Esophagus squamous epithelium (tissue), 4 donors: ENCODE results near the gene ODF2L.

Experiments used
- POLR2A ChIP-seq, 4 donors: fragments of 450-650 bp; IDR thresholded peaks; one replicate each; pipeline ENCODE4 v1.6.1; 2017; ENCODE audit warnings: antibody characterized with exemption in 4 of 4, mild to moderate bottlenecking in 4 of 4, moderate library complexity in 3 of 4
- TF ChIP-seq, protein P1 (sequence below), 6 experiments: fragments of 450-650 bp in 4 of 6; fragments of 200-600 bp in 2 of 6; sonication (generic) in 2 of 6; IDR thresholded peaks; one replicate each; pipeline ENCODE4 v1.5.1; 2016 to 2019; ENCODE audit warnings: antibody characterized with exemption in 6 of 6, mild to moderate bottlenecking in 4 of 6, moderate library complexity in 4 of 6

DNA sequence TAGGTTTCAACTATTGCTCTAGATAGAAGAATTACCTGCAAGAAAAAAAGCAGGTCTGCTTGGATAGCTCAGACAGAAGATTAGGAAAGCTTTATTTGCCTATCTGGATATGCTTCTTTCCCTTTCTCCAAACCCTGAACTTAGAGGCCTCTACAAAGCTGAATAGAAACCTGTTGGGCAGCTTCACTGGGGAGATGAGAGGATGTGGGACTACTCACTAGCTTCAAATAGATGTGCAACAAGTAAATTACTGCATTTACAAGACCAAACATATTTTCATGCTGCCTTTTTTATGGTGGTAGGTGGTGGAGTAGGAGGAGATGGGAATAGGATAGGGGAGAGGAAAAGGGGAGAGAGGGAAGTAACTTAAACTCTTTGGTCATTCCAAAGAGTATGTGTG, 34.3 kb upstream of the ODF2L start:
- TF ChIP-seq, protein P1, sequence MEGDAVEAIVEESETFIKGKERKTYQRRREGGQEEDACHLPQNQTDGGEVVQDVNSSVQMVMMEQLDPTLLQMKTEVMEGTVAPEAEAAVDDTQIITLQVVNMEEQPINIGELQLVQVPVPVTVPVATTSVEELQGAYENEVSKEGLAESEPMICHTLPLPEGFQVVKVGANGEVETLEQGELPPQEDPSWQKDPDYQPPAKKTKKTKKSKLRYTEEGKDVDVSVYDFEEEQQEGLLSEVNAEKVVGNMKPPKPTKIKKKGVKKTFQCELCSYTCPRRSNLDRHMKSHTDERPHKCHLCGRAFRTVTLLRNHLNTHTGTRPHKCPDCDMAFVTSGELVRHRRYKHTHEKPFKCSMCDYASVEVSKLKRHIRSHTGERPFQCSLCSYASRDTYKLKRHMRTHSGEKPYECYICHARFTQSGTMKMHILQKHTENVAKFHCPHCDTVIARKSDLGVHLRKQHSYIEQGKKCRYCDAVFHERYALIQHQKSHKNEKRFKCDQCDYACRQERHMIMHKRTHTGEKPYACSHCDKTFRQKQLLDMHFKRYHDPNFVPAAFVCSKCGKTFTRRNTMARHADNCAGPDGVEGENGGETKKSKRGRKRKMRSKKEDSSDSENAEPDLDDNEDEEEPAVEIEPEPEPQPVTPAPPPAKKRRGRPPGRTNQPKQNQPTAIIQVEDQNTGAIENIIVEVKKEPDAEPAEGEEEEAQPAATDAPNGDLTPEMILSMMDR (IDR thresholded peaks at IDR 0.05) = no peak
- no peak for TF ChIP-seq POLR2A (IDR thresholded peaks at IDR 0.05)
